Adipocyte (in vitro differentiated cells): ENCODE results near the gene DIRAS2.

Source experiments
- DNase-seq: peaks from one replicate; pipeline ENCODE4 v3.0.0-alpha.2; 2015; ENCODE audit warnings: low read depth
- H3K27me3 ChIP-seq: replicated peaks from 2 replicates; pipeline ENCODE4 v1.7.0; 2013; ENCODE audit warnings: mild to moderate bottlenecking, low read length, moderate library complexity; ENCODE audit not compliant: control insufficient read depth, insufficient read depth
- H3K36me3 ChIP-seq: 2 replicates; pipeline ENCODE4 v1.7.0; 2013; ENCODE audit warnings: low read length, mild to moderate bottlenecking, moderate library complexity; ENCODE audit not compliant: control insufficient read depth, insufficient read depth, severe bottlenecking
- H3K4me1 ChIP-seq: 2 replicates; pipeline ENCODE4 v1.7.0; 2013; ENCODE audit warnings: mild to moderate bottlenecking, low read length, moderate library complexity; ENCODE audit not compliant: control insufficient read depth, insufficient read depth
- H3K4me3 ChIP-seq: 2 replicates; pipeline ENCODE4 v1.7.0; 2013; ENCODE audit warnings: mild to moderate bottlenecking, low read length, moderate library complexity
- H3K9ac ChIP-seq: 2 replicates; pipeline ENCODE4 v1.7.0; 2013; ENCODE audit warnings: mild to moderate bottlenecking, low read length, moderate library complexity
- H3K9me3 ChIP-seq: 2 replicates; pipeline ENCODE4 v1.7.0; 2013; ENCODE audit warnings: mild to moderate bottlenecking, low read length, moderate library complexity; ENCODE audit not compliant: control insufficient read depth

Gene DIRAS2

DNA sequence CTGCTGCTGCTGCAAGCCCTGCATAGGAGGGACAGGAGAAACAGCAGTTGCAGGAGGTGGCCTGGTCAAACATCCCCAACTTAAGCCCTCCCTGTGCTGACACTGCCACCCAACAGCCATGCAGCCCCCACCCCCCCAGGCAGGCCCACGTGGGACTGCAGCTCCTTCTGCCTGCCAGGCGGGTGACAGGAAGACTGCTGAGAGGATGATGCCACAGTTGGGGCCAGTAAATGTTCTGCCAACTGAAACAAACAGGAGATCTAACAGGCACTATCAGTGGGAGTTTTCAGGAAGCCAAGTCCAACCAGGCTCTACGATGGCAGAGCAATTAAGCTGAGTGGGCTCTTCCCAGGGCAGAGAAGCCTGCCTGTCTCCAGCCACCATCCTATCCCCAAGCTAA is 31.1 kb downstream of the DIRAS2 start:
- DNase-seq = no peak
- H3K4me3 ChIP-seq = no peak overlapping the region
- no peaks in the 10 kb centered on the region for H3K27me3 ChIP-seq
- H3K4me1 ChIP-seq = no peaks in the 10 kb centered on the region
- H3K9me3 ChIP-seq = no peaks in the 10 kb centered on the region
- H3K36me3 ChIP-seq = no peaks in the 10 kb centered on the region
- H3K9ac ChIP-seq = no peak overlapping the region

DNA sequence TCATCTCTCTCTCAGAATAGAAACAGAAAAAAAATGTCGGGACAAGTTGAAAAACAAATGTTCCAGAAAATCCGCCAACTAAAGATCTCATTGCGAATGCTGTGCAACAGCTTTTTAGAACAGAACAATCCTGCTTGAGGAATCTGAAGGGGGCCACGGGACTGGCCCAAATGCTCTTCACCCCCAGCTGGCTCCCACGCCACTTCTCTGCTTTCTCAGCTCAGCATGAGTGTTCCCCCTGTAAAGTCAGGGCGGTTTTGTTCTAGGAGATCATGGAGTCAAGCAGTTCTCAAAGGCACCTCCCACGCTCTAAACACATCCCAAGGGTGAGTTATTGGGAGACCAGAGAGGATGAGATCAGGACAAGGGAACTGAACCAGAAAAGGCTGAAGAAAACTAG is 31.5 kb downstream of the DIRAS2 start:
- no peaks in the 10 kb centered on the region for H3K27me3 ChIP-seq
- no peaks in the 10 kb centered on the region for H3K9me3 ChIP-seq
- H3K4me1 ChIP-seq = no peaks in the 10 kb centered on the region
- H3K4me3 ChIP-seq = no peak overlapping the region
- DNase-seq = no peak
- H3K9ac ChIP-seq = no peak overlapping the region
- H3K36me3 ChIP-seq = no peaks in the 10 kb centered on the region

DNA sequence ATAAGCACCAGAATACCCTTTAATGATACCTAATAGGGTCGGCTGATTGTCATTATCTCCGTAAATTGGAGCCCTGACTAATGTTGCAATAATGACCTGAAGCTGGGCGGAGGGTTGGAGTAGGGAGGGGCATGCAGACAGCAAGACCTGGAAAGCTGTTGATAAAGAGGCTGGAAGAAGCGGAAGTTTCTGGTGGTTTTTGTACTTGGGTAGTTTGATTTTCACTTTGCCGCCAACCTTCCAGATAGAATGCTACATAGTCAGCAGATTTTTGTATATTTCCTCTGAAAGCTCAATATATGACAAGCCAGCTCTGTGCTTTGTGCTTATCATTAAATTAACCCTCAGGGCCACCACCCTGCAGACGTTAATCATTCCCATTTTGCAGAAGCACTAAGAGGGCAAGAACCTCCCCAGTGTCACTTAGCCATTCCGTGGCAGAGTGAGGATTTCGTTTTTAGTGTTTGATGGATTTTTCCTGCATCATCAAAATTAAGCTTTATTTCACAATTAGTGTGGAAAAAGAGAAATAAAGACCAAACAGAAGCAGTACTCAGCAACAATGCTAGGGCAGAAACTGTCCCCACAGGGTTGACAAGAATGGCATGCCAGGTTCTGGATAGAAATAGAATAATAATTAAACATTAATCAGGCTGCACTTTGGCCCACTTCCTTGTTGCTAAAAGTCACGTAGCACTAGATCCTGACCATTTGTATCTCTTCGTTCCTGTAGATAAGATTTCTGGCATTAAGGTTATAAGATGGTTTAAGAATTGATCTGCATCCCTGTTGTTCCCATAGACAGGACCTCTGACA is 34.7 kb downstream of the DIRAS2 start:
- H3K9me3 ChIP-seq = no peaks in the 10 kb centered on the region
- H3K4me1 ChIP-seq = no peaks in the 10 kb centered on the region
- H3K9ac ChIP-seq = no peak overlapping the region
- H3K36me3 ChIP-seq = no peaks in the 10 kb centered on the region
- peaks cover 5% of the 10 kb centered on the region for H3K27me3 ChIP-seq
- no peak overlapping the region for H3K4me3 ChIP-seq
- no peak for DNase-seq

DNA sequence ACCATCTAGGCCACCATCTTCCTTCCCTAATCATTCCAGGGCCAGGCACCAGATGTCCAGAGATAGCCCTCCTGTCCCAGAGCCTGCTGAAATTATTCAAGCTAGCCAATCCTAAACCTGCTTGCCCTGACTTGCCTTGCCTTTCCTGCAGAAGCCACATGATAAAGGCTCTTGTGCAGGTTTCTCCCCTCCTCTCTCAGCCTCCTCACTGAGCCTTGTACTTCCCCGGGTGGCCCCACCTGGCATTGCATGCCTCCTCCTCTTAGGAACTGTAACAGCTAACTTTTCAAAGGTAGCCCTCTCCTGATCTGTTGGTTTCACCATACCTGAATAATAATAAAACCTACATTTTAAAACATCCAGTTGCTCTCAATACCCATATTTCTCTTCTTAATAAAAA is 42.6 kb downstream of the DIRAS2 start:
- no peak for DNase-seq
- Histone ChIP-seq H3K4me1 (no peaks in the 10 kb centered on the region), H3K27me3 (peaks cover 15% of the 10 kb centered on the region), H3K9me3 (no peaks in the 10 kb centered on the region), H3K9ac (no peak overlapping the region), H3K36me3 (no peaks in the 10 kb centered on the region), H3K4me3 (no peak overlapping the region)

DNA sequence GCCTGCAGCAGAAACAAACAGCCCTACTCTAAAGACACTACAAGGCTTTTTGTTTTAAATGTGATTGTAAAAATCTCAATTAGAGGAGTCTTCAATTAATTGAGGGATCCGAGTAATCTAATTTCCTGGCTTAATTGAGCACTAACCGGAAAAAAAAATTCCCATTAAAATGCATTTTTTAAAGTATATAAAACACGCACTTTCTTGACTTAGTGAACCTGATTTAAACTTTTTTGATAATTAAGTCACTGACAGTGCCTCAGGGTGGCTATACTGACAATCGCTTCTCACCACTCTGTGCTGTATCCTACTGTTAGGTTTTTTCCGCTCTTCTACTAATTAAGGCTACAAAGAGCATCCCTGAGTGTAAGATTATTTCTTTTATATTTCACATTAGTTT is 44.4 kb downstream of the DIRAS2 start:
- Histone ChIP-seq H3K9me3 (peaks cover 9% of the 10 kb centered on the region), H3K36me3 (no peaks in the 10 kb centered on the region), H3K4me3 (no peak overlapping the region), H3K9ac (no peak overlapping the region), H3K4me1 (no peaks in the 10 kb centered on the region), H3K27me3 (peaks cover 10% of the 10 kb centered on the region)
- DNase-seq = no peak

DNA sequence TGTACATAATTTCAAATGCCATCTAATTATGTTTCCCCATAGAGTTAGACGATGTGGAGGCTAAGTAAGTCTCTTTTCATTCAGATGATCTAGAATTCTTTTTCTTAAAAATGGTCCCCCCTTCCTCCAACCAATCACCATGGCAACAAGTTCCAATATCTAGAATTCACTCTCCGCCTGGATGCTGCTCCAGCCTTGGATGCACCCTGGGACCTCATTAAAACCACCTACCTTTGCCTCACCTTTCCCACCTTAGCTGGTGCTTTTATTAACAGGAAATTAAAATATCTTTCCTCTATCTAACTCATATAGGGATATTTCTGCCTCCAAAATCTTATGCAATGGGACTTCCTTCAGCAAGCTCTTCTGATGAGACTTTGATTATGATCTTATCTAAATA is 49.0 kb downstream of the DIRAS2 start:
- Histone ChIP-seq H3K9me3 (peaks cover 9% of the 10 kb centered on the region), H3K4me1 (no peaks in the 10 kb centered on the region), H3K27me3 (no peaks in the 10 kb centered on the region), H3K36me3 (no peaks in the 10 kb centered on the region), H3K9ac (no peak overlapping the region), H3K4me3 (no peak overlapping the region)
- DNase-seq = no peak

DNA sequence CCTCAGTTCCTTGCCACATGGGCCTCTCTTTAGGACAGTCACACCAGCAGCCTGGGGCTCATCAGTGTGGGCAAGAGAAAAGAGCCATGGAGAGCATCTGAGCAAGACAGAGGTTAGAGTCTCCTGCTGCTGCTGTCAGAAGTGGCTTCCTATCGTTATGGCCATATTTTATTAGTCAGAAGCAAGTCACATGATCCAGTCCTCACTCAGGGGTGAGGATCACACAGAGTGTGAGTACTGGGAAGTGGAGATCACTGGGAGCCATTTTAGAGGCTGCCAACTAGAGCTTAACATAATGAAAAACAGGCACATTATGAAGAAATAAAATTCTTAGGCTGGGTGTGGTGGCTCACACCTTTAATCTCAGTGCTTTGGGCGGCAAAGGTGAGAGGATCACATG is 62.0 kb downstream of the DIRAS2 start:
- H3K4me1 ChIP-seq = no peaks in the 10 kb centered on the region
- no peak for DNase-seq
- no peak overlapping the region for H3K4me3 ChIP-seq

DNA sequence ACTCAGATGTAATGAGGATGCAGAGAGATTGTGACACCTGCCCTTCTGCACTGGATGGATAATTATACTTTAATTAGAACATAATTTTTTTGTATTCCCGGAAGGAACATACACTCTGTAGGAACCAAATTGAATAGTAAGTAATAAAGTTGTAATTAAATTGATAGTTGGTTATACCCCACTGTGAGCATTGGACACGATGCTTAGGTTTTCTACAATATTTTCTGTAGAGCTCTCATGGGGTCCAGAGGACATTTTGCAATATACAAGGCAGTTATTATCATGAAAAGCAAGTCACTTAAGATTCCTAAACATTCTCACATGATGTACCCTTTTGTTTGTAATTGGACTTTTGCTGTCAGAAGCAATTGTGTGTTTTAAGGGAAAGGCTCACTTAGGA is 63.4 kb downstream of the DIRAS2 start:
- no peak for DNase-seq
- no peaks in the 10 kb centered on the region for H3K36me3 ChIP-seq
- H3K27me3 ChIP-seq = no peaks in the 10 kb centered on the region
- no peaks in the 10 kb centered on the region for H3K9me3 ChIP-seq
- no peaks in the 10 kb centered on the region for H3K4me1 ChIP-seq
- no peak overlapping the region for H3K4me3 ChIP-seq
- H3K9ac ChIP-seq = no peak overlapping the region

More for the DNA sequence above, 62.0 kb downstream of the DIRAS2 start:
- Histone ChIP-seq H3K27me3 (no peaks in the 10 kb centered on the region), H3K36me3 (no peaks in the 10 kb centered on the region), H3K9me3 (no peaks in the 10 kb centered on the region), H3K9ac (no peak overlapping the region)

DNA sequence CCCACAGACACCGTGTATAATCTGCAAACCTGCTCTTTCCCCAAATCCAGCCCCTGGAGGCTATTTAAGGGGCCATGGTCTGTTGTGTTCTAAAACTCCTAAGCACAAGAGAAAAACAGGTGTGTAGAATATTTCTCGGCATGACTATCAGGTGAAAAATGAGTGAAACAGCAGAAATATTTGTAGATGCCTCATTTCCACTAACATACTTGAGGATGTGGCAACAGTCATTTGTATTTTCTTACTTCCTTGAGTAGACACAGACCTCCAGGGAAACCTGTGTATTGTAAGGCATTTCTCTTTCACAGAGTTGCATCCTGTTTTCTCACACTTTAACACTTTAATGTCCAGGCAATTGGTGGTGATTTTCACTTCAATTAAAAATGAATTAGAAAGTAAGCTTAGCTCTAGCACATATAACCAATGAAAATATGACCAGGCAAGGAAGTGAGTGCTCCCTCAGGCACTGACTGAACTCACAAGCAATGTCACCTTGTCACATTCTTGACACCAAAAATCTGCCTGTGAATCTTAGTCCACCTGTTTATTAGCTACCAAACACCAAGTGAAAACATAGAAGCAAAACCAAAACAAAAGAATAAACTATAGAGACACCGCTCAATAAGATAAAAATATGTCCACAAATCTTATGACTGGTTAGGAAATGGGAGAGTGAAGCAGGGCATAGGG is 64.4 kb downstream of the DIRAS2 start:
- DNase-seq = no peak
- no peaks in the 10 kb centered on the region for H3K9me3 ChIP-seq
- H3K9ac ChIP-seq = no peak overlapping the region
- no peak overlapping the region for H3K4me3 ChIP-seq
- no peaks in the 10 kb centered on the region for H3K27me3 ChIP-seq
- H3K4me1 ChIP-seq = no peaks in the 10 kb centered on the region
- H3K36me3 ChIP-seq = no peaks in the 10 kb centered on the region

DNA sequence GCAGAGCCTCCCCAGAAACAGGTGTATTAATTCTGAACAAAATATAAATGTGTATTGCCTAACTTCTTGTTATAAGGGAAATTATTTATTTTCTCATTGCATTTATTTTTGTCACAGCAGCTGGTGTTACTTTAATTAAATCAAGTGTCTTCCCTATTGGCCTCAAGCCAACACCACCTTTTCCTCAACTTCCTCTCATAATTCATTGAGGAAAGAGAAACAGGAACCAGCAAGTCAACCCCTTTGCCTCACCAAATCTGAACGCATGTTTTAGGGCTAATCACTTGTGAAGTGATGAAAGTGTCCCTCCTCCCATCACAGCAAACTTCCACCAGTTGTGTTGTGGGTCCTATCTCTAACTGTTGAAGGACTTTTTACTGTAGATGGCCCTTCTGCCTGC is 73.1 kb downstream of the DIRAS2 start:
- no peaks in the 10 kb centered on the region for H3K27me3 ChIP-seq
- H3K4me1 ChIP-seq = no peaks in the 10 kb centered on the region
- H3K9ac ChIP-seq = no peak overlapping the region
- DNase-seq = no peak
- H3K4me3 ChIP-seq = no peak overlapping the region
- no peaks in the 10 kb centered on the region for H3K36me3 ChIP-seq
- no peaks in the 10 kb centered on the region for H3K9me3 ChIP-seq

DNA sequence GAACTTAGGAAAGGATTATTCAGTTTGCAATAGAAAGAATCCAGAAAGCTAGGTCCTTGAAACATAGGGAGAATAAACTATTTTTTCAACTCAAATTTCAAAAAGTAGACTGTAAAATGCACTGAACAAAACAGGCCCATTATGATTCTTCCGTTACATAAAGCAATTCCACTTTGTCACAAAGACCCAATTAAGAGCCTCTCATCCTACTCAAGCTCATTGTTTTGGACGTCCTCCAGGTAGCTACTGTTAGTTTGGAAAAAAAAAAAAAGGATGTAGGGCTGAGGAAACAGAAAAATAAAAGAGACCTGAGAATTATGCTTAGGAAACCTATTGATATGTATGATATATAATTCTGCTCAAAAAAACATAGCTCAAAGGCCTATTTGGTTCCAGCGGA is 74.0 kb downstream of the DIRAS2 start:
- H3K4me3 ChIP-seq = no peak overlapping the region
- no peak overlapping the region for H3K9ac ChIP-seq
- H3K9me3 ChIP-seq = no peaks in the 10 kb centered on the region
- H3K36me3 ChIP-seq = no peaks in the 10 kb centered on the region
- no peak for DNase-seq
- no peaks in the 10 kb centered on the region for H3K27me3 ChIP-seq
- no peaks in the 10 kb centered on the region for H3K4me1 ChIP-seq
